GM12878 (cell line): ENCODE measurements around the gene SMC5. TPM values are rescaled to one million over a fixed set of nuclear protein-coding genes. Genes with fewer than 3 reads are reported as not detected.

Source experiments
- ATAC-seq: fragments of 200-7000 bp; cut with Tn5 transposase; 3 replicates; pipeline ENCODE4 v1.9.1; 2020; ENCODE audit warnings: mild to moderate bottlenecking, moderate library complexity
- BruUV-seq: library from RNA; stranded (reverse); fragments of 400-500 nt; replicated peaks from 2 replicates; lab custom pipeline; 2021; lab: Mats Ljungman, UMichigan
- CTCF ChIA-PET: fragments of 300-600 bp; sonication (Branson Sonifier 250); formaldehyde crosslinking; extraction: SDS; loops from one replicate; lab custom pipeline; 2021; ENCODE audit warnings: inconsistent platforms; lab: Yijun Ruan, JAX
- POLR2A ChIA-PET: fragments of 350-600 bp; formaldehyde crosslinking; extraction: SDS; loops from one replicate; lab custom pipeline; 2021; ENCODE audit warnings: inconsistent platforms; lab: Charles Lee
- RAD21 ChIA-PET: fragments of 300-600 bp; sonication (Branson Sonifier 250); formaldehyde crosslinking; loops from one replicate; lab custom pipeline; 2023; ENCODE audit warnings: antibody characterized with exemption; ENCODE audit not compliant: unreplicated experiment; lab: Charles Lee
- SMC1A ChIA-PET: fragments of 300-600 bp; sonication (Branson Sonifier 250); formaldehyde crosslinking; loops from one replicate; lab custom pipeline; 2023; ENCODE audit not compliant: unreplicated experiment, uncharacterized antibody; lab: Charles Lee
- DNase-seq: peaks from one replicate; pipeline ENCODE4 v3.0.0-alpha.2; 2011; ENCODE audit warnings: low read depth, low spot score
- FAIRE-seq: peaks from 3 replicates; lab custom pipeline; 2011; peaks lifted over from hg19 to GRCh38; lab: Jason Lieb, UNC
- H2AFZ ChIP-seq: 2 replicates; pipeline ENCODE4 v1.6.0; 2011; ENCODE audit warnings: low read depth, low read length, control low read depth; ENCODE audit not compliant: control insufficient read depth
- H3K27ac ChIP-seq: 2 replicates; pipeline ENCODE4 v1.5.1; 2011; ENCODE audit warnings: control low read depth; ENCODE audit not compliant: control insufficient read depth, insufficient read depth
- H3K27me3 ChIP-seq, 2 experiments: replicated peaks in 1 of 2; 2 replicates each; pipeline versions ENCODE4 v1.6.0 to v1.6.1; 2011; ENCODE audit warnings: low read length in 1 of 2; ENCODE audit not compliant: control insufficient read depth in 2 of 2, insufficient read depth in 2 of 2
- H3K36me3 ChIP-seq, 2 experiments: 2 replicates each; pipeline ENCODE4 v1.5.1; 2011; ENCODE audit warnings: low read length in 1 of 2; ENCODE audit not compliant: control insufficient read depth in 2 of 2, insufficient read depth in 2 of 2
- H3K4me1 ChIP-seq: 2 replicates; pipeline ENCODE4 v1.6.1; 2011; ENCODE audit warnings: mild to moderate bottlenecking, low read length, moderate library complexity, mixed read lengths; ENCODE audit not compliant: control insufficient read depth, insufficient read depth
- H3K4me2 ChIP-seq: 2 replicates; pipeline ENCODE4 v1.6.0; 2011; ENCODE audit warnings: control low read depth; ENCODE audit not compliant: control insufficient read depth, insufficient read depth
- H3K4me3 ChIP-seq: fragments of 200-600 bp; sonication (generic); 2 replicates; pipeline ENCODE4 v1.5.1; 2016
- H3K79me2 ChIP-seq: 2 replicates; pipeline ENCODE4 v1.6.0; 2011; ENCODE audit warnings: low read length; ENCODE audit not compliant: control insufficient read depth, insufficient read depth
- H3K9ac ChIP-seq: 2 replicates; pipeline ENCODE4 v1.8.0; 2011; ENCODE audit warnings: low read length, control low read depth, mixed read lengths; ENCODE audit not compliant: control insufficient read depth, insufficient read depth
- H3K9me3 ChIP-seq: replicated peaks from 3 replicates; pipeline ENCODE4 v1.5.1; 2011; ENCODE audit warnings: mild to moderate bottlenecking, low read length; ENCODE audit not compliant: control insufficient read depth, insufficient read depth
- H4K20me1 ChIP-seq: 2 replicates; pipeline ENCODE4 v1.6.0; 2011; ENCODE audit not compliant: control insufficient read depth, insufficient read depth
- BHLHE40 ChIP-seq, 2 experiments: fragments of 450-650 bp in 1 of 2; IDR thresholded peaks; 2 replicates each; pipeline ENCODE4 v1.6.1; 2011 to 2017; ENCODE audit warnings: low read depth in 2 of 2, borderline replicate concordance in 1 of 2, improper control_type of control experiment in 1 of 2, low read length in 1 of 2, mild to moderate bottlenecking in 1 of 2
- DPF2 ChIP-seq: fragments of 450-650 bp; IDR thresholded peaks from 2 replicates; pipeline ENCODE4 v1.6.1; 2017; ENCODE audit warnings: mild to moderate bottlenecking
- EZH2 ChIP-seq: IDR thresholded peaks from 2 replicates; pipeline ENCODE4 v1.6.1; 2012; ENCODE audit warnings: low read depth, mild to moderate bottlenecking, control low read depth, inconsistent platforms, low read length, borderline replicate concordance; ENCODE audit not compliant: control insufficient read depth
- IKZF1 ChIP-seq: fragments of 450-650 bp; conservative IDR thresholded peaks from 2 replicates; pipeline ENCODE4 v1.6.1; 2017; ENCODE audit warnings: antibody characterized with exemption, mild to moderate bottlenecking
- NFYB ChIP-seq: IDR thresholded peaks from 2 replicates; pipeline ENCODE4 v1.6.1; 2011; ENCODE audit warnings: low read depth, mild to moderate bottlenecking, low read length, improper control_type of control experiment, moderate library complexity; ENCODE audit not compliant: insufficient read depth
- NR2F1 ChIP-seq: fragments of 450-650 bp; conservative IDR thresholded peaks from 2 replicates; pipeline ENCODE4 v1.6.1; 2017; ENCODE audit warnings: mild to moderate bottlenecking
- TAF1 ChIP-seq: IDR thresholded peaks from 2 replicates; pipeline ENCODE4 v1.6.1; 2011; ENCODE audit warnings: mild to moderate bottlenecking, low read depth, low read length, borderline replicate concordance
- ZNF687 ChIP-seq: fragments of 450-650 bp; IDR thresholded peaks from 2 replicates; pipeline ENCODE4 v1.6.1; 2017; ENCODE audit warnings: mild to moderate bottlenecking, moderate library complexity
- WGBS: methylation state at CpG from one replicate; pipeline ENCODE4 v1.1.6; 2016; ENCODE audit warnings: low lambda C conversion rate; ENCODE audit not compliant: insufficient replicate concordance, insufficient coverage; ENCODE audit errors: missing lambda C conversion rate; 5-methylcytosine and 5-hydroxymethylcytosine counted together
- in situ Hi-C: fragments of 300-500 bp; cut with MboI; formaldehyde crosslinking; loops from 9 replicates; pipeline ENCODE4 v1.14.3; 2018; ENCODE audit warnings: mixed read lengths
- intact Hi-C: fragments of 100-400 bp; cut with micrococcal nuclease; formaldehyde crosslinking; loops from one replicate; pipeline ENCODE4 v1.14.2; 2022; ENCODE audit not compliant: unreplicated experiment
- polyA plus RNA-seq, 11 experiments: library from polyadenylated mRNA; depleted of rRNA in 4 of 11; unstranded in 6 of 11; stranded (reverse) in 5 of 11; fragments of >200 nt; fragmentation: Nextera tagmentation in 4 of 11; fragmentation: Illumina TruSeq in 1 of 11; extraction: Ambion mirVana in 4 of 11; extraction: Trizol in 1 of 11; gene quantifications; 1 replicate in 1 of 11; 2 replicates in 10 of 11; pipeline versions ENCODE4 v1.2.1 to v1.2.3, GENCODE V29; 2011 to 2016; ENCODE audit warnings: inconsistent platforms in 2 of 11, missing spikeins in 2 of 11, low read depth in 1 of 11
- total RNA-seq, 4 experiments: library from RNA; depleted of rRNA in 3 of 4; stranded (reverse); fragments of >200 nt in 3 of 4; fragmentation: Illumina TruSeq in 1 of 4; extraction: Trizol in 1 of 4; gene quantifications; 2 replicates each; pipeline versions ENCODE4 v1.2.1 to v1.2.3, GENCODE V29; 2013 to 2021
- TF ChIP-seq, protein P1 (sequence below): IDR thresholded peaks from 2 replicates; pipeline ENCODE4 v1.6.1; 2011; ENCODE audit warnings: borderline replicate concordance, low read depth, mild to moderate bottlenecking, moderate library complexity, low read length; ENCODE audit not compliant: insufficient read depth, poor library complexity, severe bottlenecking
- TF ChIP-seq, protein P2 (sequence below): fragments of 450-650 bp; IDR thresholded peaks from 2 replicates; pipeline ENCODE4 v1.6.1; 2016; ENCODE audit warnings: mild to moderate bottlenecking

Gene SMC5
- total and polyA plus RNA-seq, 10 of the 15 experiments (the other 5 are each of a cell fraction or from before 2014, with no cell fraction given), result 6.5 to 47.1 (median 22.9) TPM

DNA sequence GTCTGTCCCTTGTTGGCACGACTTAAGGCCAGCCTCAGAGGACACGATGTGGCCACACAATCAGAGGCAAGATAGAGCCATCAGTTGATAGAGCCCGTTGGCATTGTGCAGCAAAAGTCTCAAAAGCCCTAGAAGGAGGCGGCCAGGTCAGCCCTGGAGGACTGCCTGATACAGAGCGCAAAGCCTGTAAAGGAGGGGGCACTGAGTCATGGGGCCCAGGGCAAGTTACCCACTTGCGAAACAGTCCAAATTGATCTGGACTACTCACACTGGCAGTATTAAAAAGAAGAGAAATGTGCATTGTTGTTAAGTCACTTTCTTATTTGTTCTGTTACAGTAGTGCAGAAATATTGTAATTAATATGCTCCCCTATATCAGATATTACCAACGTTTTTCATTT lies 104.2 kb downstream of the SMC5 start:
- Histone ChIP-seq H4K20me1 (no peaks in the 10 kb centered on the region), H3K27ac (no peak overlapping the region), H3K9me3 (no peaks in the 10 kb centered on the region), H3K4me3 (no peak overlapping the region)
- POLR2A ChIA-PET, result no interaction called here
- TF ChIP-seq IKZF1 (no peak), DPF2 (no peak)
- TF ChIP-seq, protein P1, sequence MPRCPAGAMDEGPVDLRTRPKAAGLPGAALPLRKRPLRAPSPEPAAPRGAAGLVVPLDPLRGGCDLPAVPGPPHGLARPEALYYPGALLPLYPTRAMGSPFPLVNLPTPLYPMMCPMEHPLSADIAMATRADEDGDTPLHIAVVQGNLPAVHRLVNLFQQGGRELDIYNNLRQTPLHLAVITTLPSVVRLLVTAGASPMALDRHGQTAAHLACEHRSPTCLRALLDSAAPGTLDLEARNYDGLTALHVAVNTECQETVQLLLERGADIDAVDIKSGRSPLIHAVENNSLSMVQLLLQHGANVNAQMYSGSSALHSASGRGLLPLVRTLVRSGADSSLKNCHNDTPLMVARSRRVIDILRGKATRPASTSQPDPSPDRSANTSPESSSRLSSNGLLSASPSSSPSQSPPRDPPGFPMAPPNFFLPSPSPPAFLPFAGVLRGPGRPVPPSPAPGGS, result no peak
- TF ChIP-seq, all 136 proteins: peak for 0
- 92% methylated on average over 7 of the region's 7 CpGs for WGBS
- no peak for ATAC-seq
- FAIRE-seq, result no peak
- Histone ChIP-seq H3K4me1 (no peaks in the 10 kb centered on the region), H3K36me3 (no peaks in the 10 kb centered on the region), H3K27me3 (no peaks in the 10 kb centered on the region), H3K9ac (no peak overlapping the region), H2AFZ (no peak overlapping the region), H3K79me2 (no peaks in the 10 kb centered on the region), H3K4me2 (no peak overlapping the region)
- intact Hi-C loops, result no loop called here
- CTCF ChIA-PET, result interaction anchor here (1.8 kb wide), 1 partner anchor 240 kb away, joined by 4 read pairs; no protein-coding TSS in a partner anchor
- DNase-seq, result no peak
- SMC1A ChIA-PET, result no interaction called here
- no TSS peak for BruUV-seq
- in situ Hi-C loops, result no loop called here
- RAD21 ChIA-PET, result no interaction called here

- H3K4me1 ChIP-seq, result no peaks in the 10 kb centered on the region
- ChIA-PET RAD21 (interaction anchor here (1.0 kb wide), 1 partner anchor 8 kb away, joined by 4 read pairs; no protein-coding TSS in a partner anchor), POLR2A (interaction anchor here (0.7 kb wide), 1 partner anchor 128 kb away, joined by 3 read pairs; no protein-coding TSS in a partner anchor), CTCF (interaction anchor here (1.8 kb wide), 1 partner anchor 239 kb away, joined by 4 read pairs; no protein-coding TSS in a partner anchor), SMC1A (interaction anchor here (0.7 kb wide), 1 partner anchor 27 kb away, joined by 3 read pairs; no protein-coding TSS in a partner anchor)
- no peaks in the 10 kb centered on the region for H3K27me3 ChIP-seq
- no TSS peak for BruUV-seq
- in situ Hi-C loops, result no loop called here
- no peaks in the 10 kb centered on the region for H3K9me3 ChIP-seq
- H3K4me3 ChIP-seq, result no peak overlapping the region
- ATAC-seq (no peak), DNase-seq (no peak), FAIRE-seq (no peak)
- no peak overlapping the region for H2AFZ ChIP-seq
- no peak overlapping the region for H3K27ac ChIP-seq
- WGBS, result 100% methylated on average over 7 of the region's 7 CpGs
- no peaks in the 10 kb centered on the region for H4K20me1 ChIP-seq
- intact Hi-C loops, result no loop called here
- no peaks in the 10 kb centered on the region for H3K36me3 ChIP-seq
- no peak overlapping the region for H3K9ac ChIP-seq
- no peaks in the 10 kb centered on the region for H3K79me2 ChIP-seq
- no peak overlapping the region for H3K4me2 ChIP-seq
- no peak for TF ChIP-seq BHLHE40 (IDR thresholded peaks at IDR 0.05; ENCODE audit: borderline replicate concordance in 1 of 2, low read depth in 2 of 2, low read length in 1 of 2)
- TF ChIP-seq, protein P2, sequence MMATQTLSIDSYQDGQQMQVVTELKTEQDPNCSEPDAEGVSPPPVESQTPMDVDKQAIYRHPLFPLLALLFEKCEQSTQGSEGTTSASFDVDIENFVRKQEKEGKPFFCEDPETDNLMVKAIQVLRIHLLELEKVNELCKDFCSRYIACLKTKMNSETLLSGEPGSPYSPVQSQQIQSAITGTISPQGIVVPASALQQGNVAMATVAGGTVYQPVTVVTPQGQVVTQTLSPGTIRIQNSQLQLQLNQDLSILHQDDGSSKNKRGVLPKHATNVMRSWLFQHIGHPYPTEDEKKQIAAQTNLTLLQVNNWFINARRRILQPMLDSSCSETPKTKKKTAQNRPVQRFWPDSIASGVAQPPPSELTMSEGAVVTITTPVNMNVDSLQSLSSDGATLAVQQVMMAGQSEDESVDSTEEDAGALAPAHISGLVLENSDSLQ, result no peak
- TF ChIP-seq NFYB, result no peak
- no peak for TF ChIP-seq ZNF687
- no peak for TF ChIP-seq NR2F1
- TF ChIP-seq EZH2, result no peak
- TF ChIP-seq TAF1, result no peak
Measured at GRCh38 chr9:70363760-70364159, 105.0 kb downstream of the SMC5 start.
